ENCODE data around the gene CBX8.

Gene CBX8

GRCh38 chr17:79743614-79744013, 53.3 kb downstream of the CBX8 start:
- TF ChIP-seq MAX (IDR thresholded peaks at IDR 0.05; ENCODE audit: low read depth, low read length) (no peak), MYC (IDR thresholded peaks at IDR 0.05; ENCODE audit: low read depth, low read length) (no peak), CTCF (IDR thresholded peaks at IDR 0.05; ENCODE audit: low read depth, low read length) (no peak)

GRCh38 chr17:79742951-79743476, 53.9 kb downstream of the CBX8 start:
- TF ChIP-seq MYC (IDR thresholded peaks at IDR 0.05; ENCODE audit: low read depth, low read length): no peak
- no peak for TF ChIP-seq MAX (IDR thresholded peaks at IDR 0.05; ENCODE audit: low read depth, low read length)
- TF ChIP-seq POLR2A (IDR thresholded peaks at IDR 0.05; ENCODE audit: extremely low read depth, insufficient read length): no peak
- TF ChIP-seq CTCF (IDR thresholded peaks at IDR 0.05; ENCODE audit: low read depth, low read length): no peak
- DNase-seq (ENCODE audit: low read depth): no peak
- H3K4me3 ChIP-seq (ENCODE audit: low read depth, low read length): no peak overlapping the region

More at GRCh38 chr17:79743614-79744013, 53.3 kb downstream of the CBX8 start:
- DNase-seq (ENCODE audit: low read depth): no peak
- no peak overlapping the region for H3K4me3 ChIP-seq (ENCODE audit: low read depth, low read length)

- no peak for DNase-seq (ENCODE audit: low read depth)
- TF ChIP-seq MAX (IDR thresholded peaks at IDR 0.05; ENCODE audit: low read depth, low read length) (no peak), MYC (IDR thresholded peaks at IDR 0.05; ENCODE audit: low read depth, low read length) (no peak), POLR2A (IDR thresholded peaks at IDR 0.05; ENCODE audit: extremely low read depth, insufficient read length) (no peak), CTCF (IDR thresholded peaks at IDR 0.05; ENCODE audit: low read depth, low read length) (no peak)
- no peak overlapping the region for H3K4me3 ChIP-seq (ENCODE audit: low read depth, low read length)
These were observed 54.3 kb downstream of the CBX8 start for GRCh38 chr17:79742589-79742918.
